ENCODE results near the gene TMEM132A. TPM values are rescaled to one million over a fixed set of nuclear protein-coding genes. Genes with fewer than 3 reads are reported as not detected.

The TMEM132A gene
- total and polyA plus RNA-seq, 7 donors, result 0.49 to 17.4 (median 2.3) TPM

GRCh38 chr11:60910281-60910687 is 14.0 kb upstream of the TMEM132A start:
- no peaks in the 10 kb centered on the region for H3K36me3 ChIP-seq
- H3K27ac ChIP-seq, result no peak overlapping the region
- peaks cover 0 to 30% (median 21%) of the 10 kb centered on the region in 4 donors for H3K4me1 ChIP-seq
- no peak overlapping the region for H3K4me3 ChIP-seq
- WGBS, 2 donors, result 50 to 87% methylated on average over 3 of the region's 3 CpGs
- peak; percentile 66 for DNase-seq
- H3K9me3 ChIP-seq, result no peaks in the 10 kb centered on the region
- no peaks in the 10 kb centered on the region for H3K27me3 ChIP-seq
- intact Hi-C loops (cut with DNase I), result loop anchor here (10.0 kb wide), 2 partner anchors 1065 to 1355 kb away; no protein-coding TSS in a partner anchor
- TF ChIP-seq CTCF (IDR thresholded peaks at IDR 0.05) (no peak), EP300 (IDR thresholded peaks at IDR 0.05) (no peak), POLR2AphosphoS5 (IDR thresholded peaks at IDR 0.05) (no peak), POLR2A (IDR thresholded peaks at IDR 0.05) (no peak)

GRCh38 chr11:60910711-60911380 is 13.4 kb upstream of the TMEM132A start:
- intact Hi-C loops (cut with DNase I), result loop anchor here (10.0 kb wide), 2 partner anchors 1064 to 1356 kb away; no protein-coding TSS in a partner anchor
- peaks cover 0 to 30% (median 21%) of the 10 kb centered on the region in 4 donors for H3K4me1 ChIP-seq
- H3K4me3 ChIP-seq, result no peak overlapping the region
- WGBS, 2 donors, result 62 to 64% methylated on average over 5 of the region's 5 CpGs
- no peaks in the 10 kb centered on the region for H3K27me3 ChIP-seq
- no peaks in the 10 kb centered on the region for H3K36me3 ChIP-seq
- peak; percentile 58 for DNase-seq
- no peaks in the 10 kb centered on the region for H3K9me3 ChIP-seq
- no peak overlapping the region for H3K27ac ChIP-seq
- TF ChIP-seq POLR2AphosphoS5 (IDR thresholded peaks at IDR 0.05) (no peak), CTCF (IDR thresholded peaks at IDR 0.05) (no peak), EP300 (IDR thresholded peaks at IDR 0.05) (no peak), POLR2A (IDR thresholded peaks at IDR 0.05) (no peak)

- no peaks in the 10 kb centered on the region for H3K36me3 ChIP-seq
- DNase-seq, result no peak
- H3K9me3 ChIP-seq, result no peaks in the 10 kb centered on the region
- H3K4me1 ChIP-seq, result peaks cover 0 to 36% (median 23%) of the 10 kb centered on the region in 4 donors
- intact Hi-C loops (cut with DNase I), result loop anchor here (2.0 to 10.0 kb wide), 3 partner anchors 248 to 1358 kb away; partner anchors contain the start of gene VPS37C
- no peak for TF ChIP-seq POLR2AphosphoS5 (IDR thresholded peaks at IDR 0.05)
- no peak for TF ChIP-seq EP300 (IDR thresholded peaks at IDR 0.05)
- TF ChIP-seq CTCF (IDR thresholded peaks at IDR 0.05), result no peak
- TF ChIP-seq POLR2A (IDR thresholded peaks at IDR 0.05), result no peak
- no peak overlapping the region for H3K4me3 ChIP-seq
- H3K27ac ChIP-seq, result peak overlapping the region in 1 of 4 donors; percentile 93
- 70 to 81% methylated on average over 12 of the region's 12 CpGs for WGBS, 2 donors
- H3K27me3 ChIP-seq, result no peaks in the 10 kb centered on the region
Observed at GRCh38 chr11:60912223-60912850, 11.9 kb upstream of the TMEM132A start.

- no peaks in the 10 kb centered on the region for H3K9me3 ChIP-seq
- TF ChIP-seq POLR2A (IDR thresholded peaks at IDR 0.05), result no peak
- TF ChIP-seq CTCF (IDR thresholded peaks at IDR 0.05), result no peak
- no peaks in the 10 kb centered on the region for H3K36me3 ChIP-seq
- 89 to 91% methylated on average over 22 of the region's 22 CpGs for WGBS, 2 donors
- DNase-seq, result peak; percentile 63
- no peaks in the 10 kb centered on the region for H3K27me3 ChIP-seq
- peak overlapping the region in 2 of 4 donors; percentile 82 to 83 for H3K4me3 ChIP-seq
- intact Hi-C loops (cut with DNase I), result loop anchor here (2.0 to 10.0 kb wide), 3 partner anchors 248 to 1358 kb away; partner anchors contain the start of gene VPS37C
- peak overlapping the region; percentile 91 to 98 (median 95) for H3K27ac ChIP-seq
- peaks cover 0 to 35% (median 23%) of the 10 kb centered on the region in 4 donors for H3K4me1 ChIP-seq
Observed at GRCh38 chr11:60912851-60913528, 11.3 kb upstream of the TMEM132A start.

All from sigmoid colon (tissue), 7 donors.